ENCODE data around the gene UBAC2. TPM values are rescaled to one million over a fixed set of nuclear protein-coding genes. Genes with fewer than 3 reads are reported as not detected.
"Not testable (repeated sequence)": the region's sequence is repeated elsewhere in the genome, so short reads cannot be mapped to it uniquely, and the experiment has no call there.

The UBAC2 gene
- total RNA-seq, 1 experiment from 2014 or later = 52.4 TPM

GRCh38 chr13:99410646-99411475 lies 210.2 kb downstream of the UBAC2 start:
- not testable (repeated sequence) for DNase-seq (ENCODE audit: low read depth)

GRCh38 chr13:99412856-99413255 lies 212.2 kb downstream of the UBAC2 start:
- DNase-seq (ENCODE audit: low read depth) = no peak

- no peak for DNase-seq (ENCODE audit: low read depth)
Observed at GRCh38 chr13:99414048-99414995, 213.7 kb downstream of the UBAC2 start.

DNA sequence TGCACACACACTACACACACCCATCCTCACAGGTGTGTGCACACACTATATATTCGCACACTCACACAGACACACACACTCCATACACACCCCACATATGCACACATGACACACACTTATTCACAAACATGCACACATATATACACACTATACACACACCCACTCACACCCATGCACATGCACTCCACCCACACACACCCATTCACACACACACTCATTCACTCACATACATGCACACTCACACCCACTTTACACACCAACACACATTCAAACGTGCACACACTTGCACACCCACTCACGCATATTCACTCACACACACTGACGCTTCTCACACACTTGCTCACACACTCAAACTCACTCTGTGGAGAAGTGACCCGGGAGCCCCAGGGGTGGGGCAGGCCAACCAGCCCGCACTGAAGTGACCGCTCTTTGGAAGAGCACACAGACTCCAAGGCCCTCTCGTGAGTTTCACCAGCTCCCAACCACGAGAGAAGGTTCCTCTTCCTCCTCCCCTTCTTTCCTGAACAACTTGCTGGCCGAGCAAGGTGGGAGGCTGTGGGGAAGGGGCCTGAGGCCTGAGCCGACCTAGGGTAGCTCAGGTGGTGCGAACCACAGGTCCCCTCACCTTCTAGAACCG lies 214.5 kb downstream of the UBAC2 start:
- no peak for DNase-seq (ENCODE audit: low read depth)

GRCh38 chr13:99415851-99416331 lies 215.2 kb downstream of the UBAC2 start:
- no peak for DNase-seq (ENCODE audit: low read depth)

- DNase-seq (ENCODE audit: low read depth) = no peak
Observed at GRCh38 chr13:99416411-99417121, 215.9 kb downstream of the UBAC2 start.

GRCh38 chr13:99417201-99418102 lies 216.8 kb downstream of the UBAC2 start:
- DNase-seq (ENCODE audit: low read depth) = no peak

DNA sequence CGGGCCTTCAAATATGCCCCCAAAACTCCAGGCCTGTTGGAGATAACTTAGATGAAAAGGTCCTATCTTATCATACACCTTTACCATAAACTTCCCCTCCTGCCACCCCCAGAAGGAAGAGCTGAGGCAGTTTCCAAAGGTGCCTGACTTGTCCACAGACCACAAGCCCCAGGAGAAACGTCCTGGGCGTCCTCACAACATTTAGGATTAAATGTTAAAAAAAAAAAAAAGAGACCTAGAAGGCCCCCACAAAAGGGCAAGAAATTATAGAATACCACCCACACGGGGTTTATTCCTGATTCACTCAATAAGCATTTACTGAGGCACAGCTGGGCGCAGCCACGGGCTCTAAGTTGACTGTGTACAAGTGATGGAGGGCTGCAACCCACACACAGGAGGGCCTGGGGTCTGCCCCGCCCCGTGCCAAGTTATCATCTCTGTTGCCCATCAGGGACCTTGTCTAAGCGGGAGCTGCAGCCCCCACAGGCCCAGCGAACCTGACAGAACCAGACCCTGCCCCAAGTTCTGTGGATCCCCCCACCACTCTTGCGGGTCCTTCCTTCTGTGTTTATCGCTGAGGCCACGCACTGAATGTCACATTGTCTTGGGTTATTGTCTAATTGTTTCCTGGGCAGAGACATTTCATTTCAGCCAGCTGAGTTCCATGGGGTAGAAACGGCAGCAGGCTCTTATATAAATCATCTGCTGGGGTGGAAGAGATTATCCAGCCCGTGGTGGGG lies 217.6 kb downstream of the UBAC2 start:
- no peak for DNase-seq (ENCODE audit: low read depth)

DNA sequence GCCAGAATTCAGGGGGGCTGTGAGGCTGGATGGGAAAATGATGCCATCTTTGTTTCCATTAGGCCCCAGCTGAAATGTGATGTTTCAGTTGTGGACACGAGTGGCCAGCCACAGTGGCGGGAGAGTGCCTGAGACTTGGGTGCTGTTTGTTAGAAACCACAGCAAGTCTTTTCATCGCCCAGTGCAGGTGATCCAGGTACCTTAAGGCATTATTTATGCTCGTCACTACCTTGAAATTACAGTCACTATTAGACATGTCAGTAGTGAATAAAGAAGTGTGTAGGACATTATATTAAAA lies 218.1 kb downstream of the UBAC2 start:
- no peak for DNase-seq (ENCODE audit: low read depth)

DNA sequence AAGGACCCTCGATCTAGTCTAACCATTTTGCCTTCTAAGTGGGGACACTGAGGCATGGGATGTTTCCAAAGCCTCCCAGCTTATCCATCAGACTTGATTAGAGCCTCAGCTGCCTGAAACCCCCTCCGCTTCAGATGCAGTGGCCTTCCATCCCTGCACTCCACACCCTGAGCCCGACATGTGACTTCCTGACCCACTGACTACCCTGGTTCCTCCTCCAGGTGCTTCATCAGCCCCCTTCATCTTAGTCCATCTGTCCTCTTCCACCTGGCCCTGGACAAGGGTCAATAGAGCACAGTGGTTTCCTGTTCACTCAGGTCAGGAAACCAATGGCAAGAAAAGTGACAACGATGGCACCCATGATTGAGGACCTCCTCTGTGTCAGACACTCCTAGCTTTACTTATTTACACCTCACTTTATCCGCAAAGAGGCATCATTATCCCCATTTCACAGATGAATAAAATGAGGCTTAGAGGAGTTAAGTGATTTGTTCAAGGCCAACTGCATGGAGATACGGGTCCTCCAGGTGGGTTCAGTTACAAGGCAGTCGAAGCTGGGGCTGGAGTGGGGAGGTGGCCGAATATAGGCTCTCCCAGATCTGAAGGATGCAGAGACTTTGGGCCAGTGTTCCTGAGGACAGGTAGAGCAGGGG lies 219.1 kb downstream of the UBAC2 start:
- DNase-seq (ENCODE audit: low read depth) = no peak

- DNase-seq (ENCODE audit: low read depth) = no peak
Observed at GRCh38 chr13:99421271-99421670, 220.6 kb downstream of the UBAC2 start.

DNA sequence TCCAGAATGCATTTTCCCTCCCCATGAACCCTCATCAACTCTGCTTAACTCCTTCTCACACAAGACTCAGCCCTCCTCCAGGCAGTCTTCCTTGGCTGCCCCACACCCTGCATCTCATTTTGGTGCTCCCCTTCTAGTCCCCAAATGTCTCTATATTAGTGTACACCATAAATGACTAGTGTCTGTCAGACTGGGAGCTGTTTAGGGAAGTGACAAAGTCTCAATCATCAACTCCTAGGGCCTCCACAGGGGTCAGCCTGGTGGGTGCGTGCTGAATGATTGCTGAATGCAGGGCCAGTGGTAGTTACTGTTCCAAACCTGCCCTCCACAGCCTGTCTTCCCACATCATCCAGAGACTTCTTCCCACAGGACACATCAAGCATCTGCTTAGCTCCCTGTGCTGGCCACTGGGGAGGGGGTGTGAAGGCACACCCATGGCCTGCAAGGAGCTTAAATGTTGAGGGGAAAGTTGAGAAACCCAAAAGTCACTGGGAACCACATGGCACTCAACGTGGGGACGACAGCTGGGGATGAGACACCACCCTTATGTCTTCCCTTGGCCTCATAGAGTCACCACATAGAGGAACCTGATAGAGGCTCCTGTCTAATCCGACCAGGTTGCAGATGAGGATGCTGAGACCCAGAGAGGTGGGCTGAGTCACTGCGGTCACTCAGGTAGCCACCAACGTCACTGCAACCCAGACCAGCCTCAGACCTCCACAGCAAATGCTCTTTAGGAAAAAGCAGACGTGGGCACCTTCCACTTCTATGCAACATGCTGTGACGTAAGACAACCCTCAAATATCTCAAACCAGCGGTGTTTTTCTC lies 221.3 kb downstream of the UBAC2 start:
- no peak for DNase-seq (ENCODE audit: low read depth)

- DNase-seq (ENCODE audit: low read depth) = no peak
Observed at GRCh38 chr13:99422586-99423220, 222.0 kb downstream of the UBAC2 start.

GRCh38 chr13:99425485-99426341 lies 225.1 kb downstream of the UBAC2 start:
- no peak for DNase-seq (ENCODE audit: low read depth)

GRCh38 chr13:99426426-99426825 lies 225.8 kb downstream of the UBAC2 start:
- DNase-seq (ENCODE audit: low read depth) = no peak

DNA sequence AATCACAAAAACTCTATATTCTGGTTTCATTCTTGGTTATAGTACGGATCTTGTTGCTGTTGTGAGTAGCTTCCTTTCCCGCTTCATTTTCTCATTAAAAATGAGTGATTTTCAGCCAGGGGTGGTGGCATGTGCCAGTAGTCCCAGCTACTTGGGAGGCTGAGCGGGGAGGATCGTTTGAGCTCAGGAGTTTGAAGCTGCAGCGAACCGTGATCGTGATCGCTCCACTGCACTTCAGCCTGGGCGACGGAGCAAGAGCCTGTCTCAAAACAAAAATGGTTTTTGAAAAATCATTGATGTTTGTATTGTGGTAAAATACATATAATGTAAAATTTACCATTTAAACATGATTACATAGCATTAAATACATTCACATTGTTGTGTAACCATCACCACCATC lies 229.0 kb downstream of the UBAC2 start:
- no peak for DNase-seq (ENCODE audit: low read depth)

Data from HT1080 (cell line).